Measurements from ENCODE around the gene DDX10.

DNA sequence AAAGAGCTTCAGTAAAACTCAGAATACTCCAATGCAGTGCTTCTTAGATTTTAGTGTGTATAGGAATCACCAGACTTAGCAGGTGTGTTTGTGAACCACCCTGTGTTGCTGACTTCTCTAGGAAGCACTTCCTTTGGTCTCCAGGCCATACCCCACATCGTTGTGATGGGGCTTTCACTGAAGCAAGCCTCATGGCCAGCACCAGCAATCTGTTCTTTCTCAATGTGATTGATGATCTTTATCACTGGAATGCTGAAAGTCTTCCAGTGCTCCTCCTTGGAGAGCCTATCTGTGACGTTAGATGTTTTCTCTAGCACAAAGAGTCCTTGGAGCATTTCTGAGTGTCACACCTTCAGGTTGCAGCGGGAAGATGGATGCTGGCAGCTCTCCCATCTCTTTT is 280.5 kb downstream of the DDX10 start:
- TF ChIP-seq RAD21 (IDR thresholded peaks at IDR 0.05; ENCODE audit: low read depth) (no peak), EGR1 (IDR thresholded peaks at IDR 0.05) (no peak), TAF1 (IDR thresholded peaks at IDR 0.05; ENCODE audit: low read depth) (no peak), CREB1 (IDR thresholded peaks at IDR 0.05; ENCODE audit: low read depth) (no peak), ZBTB7A (IDR thresholded peaks at IDR 0.05; ENCODE audit: low read depth) (no peak), EP300 (IDR thresholded peaks at IDR 0.05; ENCODE audit: borderline replicate concordance) (no peak), YY1 (IDR thresholded peaks at IDR 0.05; ENCODE audit: low read depth) (no peak), TCF12 (IDR thresholded peaks at IDR 0.05; ENCODE audit: low read depth) (no peak), CEBPB (IDR thresholded peaks at IDR 0.05) (no peak)
- TF ChIP-seq, protein P1, sequence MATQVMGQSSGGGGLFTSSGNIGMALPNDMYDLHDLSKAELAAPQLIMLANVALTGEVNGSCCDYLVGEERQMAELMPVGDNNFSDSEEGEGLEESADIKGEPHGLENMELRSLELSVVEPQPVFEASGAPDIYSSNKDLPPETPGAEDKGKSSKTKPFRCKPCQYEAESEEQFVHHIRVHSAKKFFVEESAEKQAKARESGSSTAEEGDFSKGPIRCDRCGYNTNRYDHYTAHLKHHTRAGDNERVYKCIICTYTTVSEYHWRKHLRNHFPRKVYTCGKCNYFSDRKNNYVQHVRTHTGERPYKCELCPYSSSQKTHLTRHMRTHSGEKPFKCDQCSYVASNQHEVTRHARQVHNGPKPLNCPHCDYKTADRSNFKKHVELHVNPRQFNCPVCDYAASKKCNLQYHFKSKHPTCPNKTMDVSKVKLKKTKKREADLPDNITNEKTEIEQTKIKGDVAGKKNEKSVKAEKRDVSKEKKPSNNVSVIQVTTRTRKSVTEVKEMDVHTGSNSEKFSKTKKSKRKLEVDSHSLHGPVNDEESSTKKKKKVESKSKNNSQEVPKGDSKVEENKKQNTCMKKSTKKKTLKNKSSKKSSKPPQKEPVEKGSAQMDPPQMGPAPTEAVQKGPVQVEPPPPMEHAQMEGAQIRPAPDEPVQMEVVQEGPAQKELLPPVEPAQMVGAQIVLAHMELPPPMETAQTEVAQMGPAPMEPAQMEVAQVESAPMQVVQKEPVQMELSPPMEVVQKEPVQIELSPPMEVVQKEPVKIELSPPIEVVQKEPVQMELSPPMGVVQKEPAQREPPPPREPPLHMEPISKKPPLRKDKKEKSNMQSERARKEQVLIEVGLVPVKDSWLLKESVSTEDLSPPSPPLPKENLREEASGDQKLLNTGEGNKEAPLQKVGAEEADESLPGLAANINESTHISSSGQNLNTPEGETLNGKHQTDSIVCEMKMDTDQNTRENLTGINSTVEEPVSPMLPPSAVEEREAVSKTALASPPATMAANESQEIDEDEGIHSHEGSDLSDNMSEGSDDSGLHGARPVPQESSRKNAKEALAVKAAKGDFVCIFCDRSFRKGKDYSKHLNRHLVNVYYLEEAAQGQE (IDR thresholded peaks at IDR 0.05; ENCODE audit: low read depth) = no peak
- TF ChIP-seq, protein P2, sequence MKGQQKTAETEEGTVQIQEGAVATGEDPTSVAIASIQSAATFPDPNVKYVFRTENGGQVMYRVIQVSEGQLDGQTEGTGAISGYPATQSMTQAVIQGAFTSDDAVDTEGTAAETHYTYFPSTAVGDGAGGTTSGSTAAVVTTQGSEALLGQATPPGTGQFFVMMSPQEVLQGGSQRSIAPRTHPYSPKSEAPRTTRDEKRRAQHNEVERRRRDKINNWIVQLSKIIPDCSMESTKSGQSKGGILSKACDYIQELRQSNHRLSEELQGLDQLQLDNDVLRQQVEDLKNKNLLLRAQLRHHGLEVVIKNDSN (IDR thresholded peaks at IDR 0.05) = no peak
- TF ChIP-seq, protein P3, sequence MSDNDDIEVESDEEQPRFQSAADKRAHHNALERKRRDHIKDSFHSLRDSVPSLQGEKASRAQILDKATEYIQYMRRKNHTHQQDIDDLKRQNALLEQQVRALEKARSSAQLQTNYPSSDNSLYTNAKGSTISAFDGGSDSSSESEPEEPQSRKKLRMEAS (IDR thresholded peaks at IDR 0.05) = no peak
